ENCODE measurements around the gene NPHP3. TPM values are rescaled to one million over a fixed set of nuclear protein-coding genes. Genes with fewer than 3 reads are reported as not detected.

NPHP3 gene
- total and polyA plus RNA-seq, 2 of the 4 experiments (the other 2 are of a cell fraction), result 19.9 to 21.3 TPM

DNA sequence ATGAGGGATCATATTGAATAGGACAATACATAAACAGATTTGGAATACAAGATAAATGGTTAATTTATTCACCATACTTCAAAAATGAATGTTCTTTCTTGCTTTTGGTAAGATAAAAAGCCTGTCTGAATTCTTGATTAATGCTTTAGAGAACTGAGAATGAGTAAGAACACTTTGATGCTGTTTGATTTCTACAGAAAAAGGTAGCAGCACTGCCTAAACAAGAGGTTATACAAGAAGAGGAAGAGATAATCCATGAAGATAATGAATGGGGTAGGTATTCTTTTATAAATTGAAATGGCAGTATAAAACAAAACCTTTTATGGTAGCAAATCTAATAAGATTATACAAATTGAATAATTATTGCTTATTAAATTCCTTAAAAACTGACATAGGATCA is 46.8 kb downstream of the NPHP3 start:
- no peak overlapping the region for H2AK5ac ChIP-seq (ENCODE audit: low read depth, low read length)
- BruUV-seq (replicated peaks), result no TSS peak
- CTCF ChIA-PET, result no interaction called here
- no peak overlapping the region for H2BK20ac ChIP-seq (ENCODE audit: low read depth, low read length)
- no peak overlapping the region for H3K9ac ChIP-seq (ENCODE audit: low read depth, low read length)
- no peak overlapping the region for H3K18ac ChIP-seq (ENCODE audit: low read depth, low read length)
- no peaks in the 10 kb centered on the region for H3K9me3 ChIP-seq (ENCODE audit: control insufficient read depth, insufficient read depth, low read length)
- no peak overlapping the region for H4K91ac ChIP-seq (ENCODE audit: insufficient read depth, low read depth, low read length)
- no peaks in the 10 kb centered on the region for H4K20me1 ChIP-seq (ENCODE audit: insufficient read depth, low read length)
- no peaks in the 10 kb centered on the region for H3K27me3 ChIP-seq (ENCODE audit: control insufficient read depth, insufficient read depth, low read length)
- H3K4me2 ChIP-seq (ENCODE audit: low read depth, low read length), result no peak overlapping the region
- no peak overlapping the region for H2BK15ac ChIP-seq (ENCODE audit: low read depth, low read length)
- no peak for DNase-seq
- no peak overlapping the region for H3K23ac ChIP-seq (ENCODE audit: low read depth, low read length)
- no peak overlapping the region for H3K4ac ChIP-seq (ENCODE audit: low read depth, low read length)
- H2AK9ac ChIP-seq (replicated peaks; ENCODE audit: low read depth, low read length, poor library complexity), result no peak overlapping the region
- H3K4me1 ChIP-seq (ENCODE audit: control insufficient read depth, insufficient read depth, low read length), result no peaks in the 10 kb centered on the region
- in situ Hi-C loops (cut with MboI; ENCODE audit: low sequenced_read_pairs) (no loop called here), intact Hi-C loops (cut with micrococcal nuclease) (loop anchor here (5.0 kb wide), 1 partner anchor 37 kb away; no protein-coding TSS in a partner anchor), dilution Hi-C loops (cut with HindIII; ENCODE audit: low sequenced_read_pairs, unreplicated experiment) (no loop called here)
- TF ChIP-seq BHLHE40 (IDR thresholded peaks at IDR 0.05; ENCODE audit: low read depth, low read length), result no peak
- TF ChIP-seq, protein P1, sequence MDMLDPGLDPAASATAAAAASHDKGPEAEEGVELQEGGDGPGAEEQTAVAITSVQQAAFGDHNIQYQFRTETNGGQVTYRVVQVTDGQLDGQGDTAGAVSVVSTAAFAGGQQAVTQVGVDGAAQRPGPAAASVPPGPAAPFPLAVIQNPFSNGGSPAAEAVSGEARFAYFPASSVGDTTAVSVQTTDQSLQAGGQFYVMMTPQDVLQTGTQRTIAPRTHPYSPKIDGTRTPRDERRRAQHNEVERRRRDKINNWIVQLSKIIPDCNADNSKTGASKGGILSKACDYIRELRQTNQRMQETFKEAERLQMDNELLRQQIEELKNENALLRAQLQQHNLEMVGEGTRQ (IDR thresholded peaks at IDR 0.05; ENCODE audit: low read depth, low read length), result no peak
- TF ChIP-seq, protein P2, sequence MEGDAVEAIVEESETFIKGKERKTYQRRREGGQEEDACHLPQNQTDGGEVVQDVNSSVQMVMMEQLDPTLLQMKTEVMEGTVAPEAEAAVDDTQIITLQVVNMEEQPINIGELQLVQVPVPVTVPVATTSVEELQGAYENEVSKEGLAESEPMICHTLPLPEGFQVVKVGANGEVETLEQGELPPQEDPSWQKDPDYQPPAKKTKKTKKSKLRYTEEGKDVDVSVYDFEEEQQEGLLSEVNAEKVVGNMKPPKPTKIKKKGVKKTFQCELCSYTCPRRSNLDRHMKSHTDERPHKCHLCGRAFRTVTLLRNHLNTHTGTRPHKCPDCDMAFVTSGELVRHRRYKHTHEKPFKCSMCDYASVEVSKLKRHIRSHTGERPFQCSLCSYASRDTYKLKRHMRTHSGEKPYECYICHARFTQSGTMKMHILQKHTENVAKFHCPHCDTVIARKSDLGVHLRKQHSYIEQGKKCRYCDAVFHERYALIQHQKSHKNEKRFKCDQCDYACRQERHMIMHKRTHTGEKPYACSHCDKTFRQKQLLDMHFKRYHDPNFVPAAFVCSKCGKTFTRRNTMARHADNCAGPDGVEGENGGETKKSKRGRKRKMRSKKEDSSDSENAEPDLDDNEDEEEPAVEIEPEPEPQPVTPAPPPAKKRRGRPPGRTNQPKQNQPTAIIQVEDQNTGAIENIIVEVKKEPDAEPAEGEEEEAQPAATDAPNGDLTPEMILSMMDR (conservative IDR thresholded peaks at IDR 0.05; ENCODE audit: low read depth, low read length), result no peak
- no peak for TF ChIP-seq CEBPB (IDR thresholded peaks at IDR 0.05; ENCODE audit: low read depth, low read length)
- TF ChIP-seq RCOR1 (IDR thresholded peaks at IDR 0.05; ENCODE audit: insufficient replicate concordance, low read length), result no peak
- TF ChIP-seq MXI1 (IDR thresholded peaks at IDR 0.05; ENCODE audit: borderline replicate concordance, low read depth, low read length), result no peak
- no peak for TF ChIP-seq POLR2A (IDR thresholded peaks at IDR 0.05; ENCODE audit: low read depth, low read length)
- no peak for TF ChIP-seq MAFK (IDR thresholded peaks at IDR 0.05; ENCODE audit: low read depth, low read length)
- TF ChIP-seq MAZ (IDR thresholded peaks at IDR 0.05; ENCODE audit: borderline replicate concordance, low read depth, low read length), result no peak
- TF ChIP-seq NFE2L2 (IDR thresholded peaks at IDR 0.05; ENCODE audit: low read depth, low read length), result no peak
- TF ChIP-seq SMC3 (IDR thresholded peaks at IDR 0.05; ENCODE audit: low read depth, low read length), result no peak
- TF ChIP-seq RFX5 (IDR thresholded peaks at IDR 0.05; ENCODE audit: low read depth, low read length), result no peak
- no peak for TF ChIP-seq FOS (IDR thresholded peaks at IDR 0.05; ENCODE audit: low read depth, low read length)
- no peak for TF ChIP-seq RAD21 (IDR thresholded peaks at IDR 0.05; ENCODE audit: low read length)
- no peak for TF ChIP-seq CHD1 (IDR thresholded peaks at IDR 0.05; ENCODE audit: low read depth, low read length)
- TF ChIP-seq, protein P3, sequence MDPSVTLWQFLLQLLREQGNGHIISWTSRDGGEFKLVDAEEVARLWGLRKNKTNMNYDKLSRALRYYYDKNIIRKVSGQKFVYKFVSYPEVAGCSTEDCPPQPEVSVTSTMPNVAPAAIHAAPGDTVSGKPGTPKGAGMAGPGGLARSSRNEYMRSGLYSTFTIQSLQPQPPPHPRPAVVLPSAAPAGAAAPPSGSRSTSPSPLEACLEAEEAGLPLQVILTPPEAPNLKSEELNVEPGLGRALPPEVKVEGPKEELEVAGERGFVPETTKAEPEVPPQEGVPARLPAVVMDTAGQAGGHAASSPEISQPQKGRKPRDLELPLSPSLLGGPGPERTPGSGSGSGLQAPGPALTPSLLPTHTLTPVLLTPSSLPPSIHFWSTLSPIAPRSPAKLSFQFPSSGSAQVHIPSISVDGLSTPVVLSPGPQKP (IDR thresholded peaks at IDR 0.05; ENCODE audit: borderline replicate concordance, low read depth, low read length), result no peak
- POLR2A ChIA-PET (ENCODE audit: unreplicated experiment), result no interaction called here
- no peak overlapping the region for H3K27ac ChIP-seq (ENCODE audit: insufficient read depth, low read length)
- no peak overlapping the region for H2AFZ ChIP-seq (replicated peaks; ENCODE audit: low read length, poor library complexity)
- H4K8ac ChIP-seq (ENCODE audit: low read depth in 2 of 2, low read length in 2 of 2), result no peak overlapping the region
- no peak overlapping the region for H4K5ac ChIP-seq (ENCODE audit: low read depth, low read length)
- H3K36me3 ChIP-seq (ENCODE audit: control insufficient read depth, insufficient read depth, low read length), result peaks cover 29% of the 10 kb centered on the region
- H2BK120ac ChIP-seq (ENCODE audit: low read depth, low read length), result no peak overlapping the region
- H3K4me3 ChIP-seq (ENCODE audit: insufficient read depth, low read depth, low read length), result no peak overlapping the region
- H3K9me1 ChIP-seq (ENCODE audit: insufficient read depth, low read length), result no peaks in the 10 kb centered on the region
- no peak overlapping the region for H3K56ac ChIP-seq (ENCODE audit: extremely low read depth, insufficient read depth, low read length)
- ATAC-seq (ENCODE audit: low read depth), result no peak
- H3K14ac ChIP-seq (replicated peaks; ENCODE audit: low read depth, low read length), result no peak overlapping the region
- H3K79me1 ChIP-seq (ENCODE audit: low read depth in 1 of 2, low read length in 2 of 2), result peaks cover 4 to 5% of the 10 kb centered on the region in 2 experiments; a peak in 2 of 4 replicates
- no peak overlapping the region for H2BK5ac ChIP-seq (ENCODE audit: low read depth, low read length, poor library complexity, severe bottlenecking)
